ENCODE measurements around the gene KBTBD12. TPM values are rescaled to one million over a fixed set of nuclear protein-coding genes. Genes with fewer than 3 reads are reported as not detected.

KBTBD12 gene
- total and polyA plus RNA-seq, 2 donors (not counting 3 experiments of a cell fraction or from before 2014, with no cell fraction given): not detected

DNA sequence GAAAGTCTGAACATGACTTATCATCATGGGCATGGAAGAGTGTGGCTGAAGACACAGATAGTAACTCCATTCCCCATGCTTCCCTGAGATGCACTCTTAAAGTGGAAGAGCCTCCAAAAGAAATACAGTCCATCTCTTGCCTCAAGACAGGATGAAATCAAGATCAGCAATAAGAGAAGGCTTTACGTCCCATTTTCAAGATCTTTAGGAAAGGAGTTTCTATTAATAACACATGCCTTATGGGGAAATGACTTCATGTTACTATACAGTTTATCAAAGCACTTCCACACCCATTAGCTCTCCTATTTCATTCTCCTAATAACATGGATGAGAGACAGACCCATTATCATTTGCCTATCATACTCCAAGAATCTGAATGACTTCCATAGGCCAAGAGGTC is 6.1 kb upstream of the KBTBD12 start:
- DNase-seq (ENCODE audit: low read depth, low spot score) (no peak), FAIRE-seq (no peak)
- Histone ChIP-seq H3K9me1 (replicated peaks; ENCODE audit: control insufficient read depth, extremely low read depth, insufficient read depth, low read length) (no peaks in the 10 kb centered on the region), H3K36me3 (ENCODE audit: control insufficient read depth in 2 of 2, extremely low read depth in 1 of 2, insufficient read depth in 2 of 2, low read length in 2 of 2) (no peaks in the 10 kb centered on the region), H3K4me3 (replicated peaks in 1 of 3; ENCODE audit: insufficient read depth in 1 of 3, low read depth in 1 of 3, low read length in 3 of 3) (no peak overlapping the region), H4K20me1 (replicated peaks; ENCODE audit: control insufficient read depth, extremely low read depth, insufficient read depth, low read length) (no peaks in the 10 kb centered on the region), H3K4me1 (ENCODE audit: control insufficient read depth, extremely low read depth, insufficient read depth, low read length) (no peaks in the 10 kb centered on the region), H2AFZ (ENCODE audit: low read depth, low read length) (no peak overlapping the region), H3K27me3 (ENCODE audit: control insufficient read depth in 2 of 2, insufficient read depth in 2 of 2, low read length in 2 of 2) (peaks cover 10 to 19% of the 10 kb centered on the region in 2 experiments), H3K4me2 (ENCODE audit: insufficient read depth, low read length) (no peak overlapping the region), H3K9me3 (replicated peaks; ENCODE audit: control insufficient read depth, insufficient read depth, low read length) (no peaks in the 10 kb centered on the region), H3K79me2 (ENCODE audit: control insufficient read depth, insufficient read depth, low read length) (no peaks in the 10 kb centered on the region), H3K27ac (ENCODE audit: insufficient read depth, low read depth, low read length) (no peak overlapping the region), H3K9ac (replicated peaks; ENCODE audit: extremely low read depth, insufficient read depth, low read length) (no peak overlapping the region)
- ChIA-PET CTCF (interaction anchor here (1.3 to 1.5 kb wide), 2 partner anchors 9 to 215 kb away, joined by 3 to 4 read pairs; no protein-coding TSS in a partner anchor), POLR2A (no interaction called here)
- BruUV-seq (replicated peaks): no TSS peak
- dilution Hi-C loops (cut with MboI; ENCODE audit: extremely low pct_ligation_motif_present, low sequenced_read_pairs) (no loop called here), intact Hi-C loops (cut with micrococcal nuclease) (no loop called here)
- TF ChIP-seq GATA2 (IDR thresholded peaks at IDR 0.05; ENCODE audit: insufficient read depth, insufficient read length, low read depth, low read length) (no peak), JUN (IDR thresholded peaks at IDR 0.05; ENCODE audit: borderline replicate concordance, insufficient read depth, insufficient read length, low read depth) (no peak), EZH2 (IDR thresholded peaks at IDR 0.05; ENCODE audit: borderline replicate concordance, low read depth, low read length, severe bottlenecking) (no peak), MYC (IDR thresholded peaks at IDR 0.05; ENCODE audit: low read depth, low read length) (no peak), FOS (IDR thresholded peaks at IDR 0.05; ENCODE audit: borderline replicate concordance, insufficient read depth, low read length) (no peak), POLR2A (IDR thresholded peaks at IDR 0.05; ENCODE audit: low read depth, low read length) (no peak), POLR2AphosphoS5 (IDR thresholded peaks at IDR 0.05; ENCODE audit: insufficient read depth, low read depth, low read length) (no peak)
- TF ChIP-seq, protein P1, sequence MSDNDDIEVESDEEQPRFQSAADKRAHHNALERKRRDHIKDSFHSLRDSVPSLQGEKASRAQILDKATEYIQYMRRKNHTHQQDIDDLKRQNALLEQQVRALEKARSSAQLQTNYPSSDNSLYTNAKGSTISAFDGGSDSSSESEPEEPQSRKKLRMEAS (IDR thresholded peaks at IDR 0.05; ENCODE audit: insufficient read depth, insufficient read length): no peak
- TF ChIP-seq, protein P2, sequence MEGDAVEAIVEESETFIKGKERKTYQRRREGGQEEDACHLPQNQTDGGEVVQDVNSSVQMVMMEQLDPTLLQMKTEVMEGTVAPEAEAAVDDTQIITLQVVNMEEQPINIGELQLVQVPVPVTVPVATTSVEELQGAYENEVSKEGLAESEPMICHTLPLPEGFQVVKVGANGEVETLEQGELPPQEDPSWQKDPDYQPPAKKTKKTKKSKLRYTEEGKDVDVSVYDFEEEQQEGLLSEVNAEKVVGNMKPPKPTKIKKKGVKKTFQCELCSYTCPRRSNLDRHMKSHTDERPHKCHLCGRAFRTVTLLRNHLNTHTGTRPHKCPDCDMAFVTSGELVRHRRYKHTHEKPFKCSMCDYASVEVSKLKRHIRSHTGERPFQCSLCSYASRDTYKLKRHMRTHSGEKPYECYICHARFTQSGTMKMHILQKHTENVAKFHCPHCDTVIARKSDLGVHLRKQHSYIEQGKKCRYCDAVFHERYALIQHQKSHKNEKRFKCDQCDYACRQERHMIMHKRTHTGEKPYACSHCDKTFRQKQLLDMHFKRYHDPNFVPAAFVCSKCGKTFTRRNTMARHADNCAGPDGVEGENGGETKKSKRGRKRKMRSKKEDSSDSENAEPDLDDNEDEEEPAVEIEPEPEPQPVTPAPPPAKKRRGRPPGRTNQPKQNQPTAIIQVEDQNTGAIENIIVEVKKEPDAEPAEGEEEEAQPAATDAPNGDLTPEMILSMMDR (IDR thresholded peaks at IDR 0.05; ENCODE audit: extremely low read depth in 1 of 2, insufficient read depth in 1 of 2, low read depth in 1 of 2, low read length in 2 of 2): no peak
